Measurements from ENCODE around the gene GPR55. TPM values are rescaled to one million over a fixed set of nuclear protein-coding genes. Genes with fewer than 3 reads are reported as not detected.

The GPR55 gene
- total RNA-seq, 1 experiment from 2014 or later, result not detected

DNA sequence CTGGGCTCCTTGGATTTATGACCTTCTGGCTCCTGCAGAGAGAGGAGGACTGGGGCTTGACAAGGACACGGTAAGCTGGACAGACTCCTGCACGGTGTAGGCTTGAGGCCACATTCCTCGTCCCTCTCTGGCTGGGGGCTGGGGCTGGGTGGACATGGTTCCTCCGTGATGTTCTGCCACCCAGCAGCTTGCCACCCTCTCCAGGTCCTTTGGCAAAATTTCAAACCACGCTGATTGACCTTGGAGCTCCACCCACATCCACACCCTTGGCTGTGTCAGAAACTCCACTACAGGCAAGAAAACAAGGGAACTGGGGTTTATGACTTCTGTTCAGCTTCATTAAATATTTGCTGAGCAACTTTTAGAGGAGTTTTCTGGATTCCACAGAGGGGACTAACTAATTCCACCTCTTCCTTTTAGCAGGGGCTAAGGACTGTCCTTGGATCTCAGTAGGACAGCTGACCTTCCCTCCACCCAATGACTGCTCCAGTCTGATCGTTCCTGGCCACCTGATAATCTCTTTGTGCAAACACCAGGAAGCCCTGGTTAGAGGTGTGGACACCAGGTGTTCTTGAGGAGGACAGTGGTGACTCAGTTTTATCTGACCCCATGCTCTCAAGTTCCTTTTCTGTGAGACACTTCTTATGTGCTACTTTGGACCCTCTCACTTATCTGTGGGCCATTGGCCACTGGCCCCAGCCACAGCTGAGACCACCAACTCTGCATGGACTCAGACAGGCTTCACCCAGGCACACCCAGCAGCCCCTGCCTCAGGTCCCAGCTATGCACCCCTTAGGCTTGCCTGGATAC is 29.3 kb downstream of the GPR55 start:
- Mint-ChIP-seq H3K4me1 (ENCODE audit: insufficient read depth, unreplicated experiment) (no peaks in the 10 kb centered on the region), H3K27ac (ENCODE audit: low read depth, unreplicated experiment) (no peak overlapping the region), H3K4me3 (ENCODE audit: unreplicated experiment) (no peak overlapping the region), H3K9me3 (ENCODE audit: unreplicated experiment) (no peaks in the 10 kb centered on the region), H3K36me3 (ENCODE audit: insufficient read depth, unreplicated experiment) (no peaks in the 10 kb centered on the region), H3K27me3 (ENCODE audit: insufficient read depth, unreplicated experiment) (peaks cover 19% of the 10 kb centered on the region)
- no peak for DNase-seq (ENCODE audit: unreplicated experiment)
- CTCF ChIA-PET, result interaction anchor here (0.5 to 2.4 kb wide), 3 partner anchors 40 to 108 kb away, joined by 5 to 10 read pairs (median 7); no protein-coding TSS in a partner anchor
- no TSS peak for BruUV-seq (replicated peaks)
- POLR2A ChIA-PET, result interaction anchor here (0.6 to 1.6 kb wide), 3 partner anchors 23 to 92 kb away, joined by 3 to 5 read pairs (median 3); no protein-coding TSS in a partner anchor
- intact Hi-C loops (cut with micrococcal nuclease), result no loop called here
- TF ChIP-seq, protein P1, sequence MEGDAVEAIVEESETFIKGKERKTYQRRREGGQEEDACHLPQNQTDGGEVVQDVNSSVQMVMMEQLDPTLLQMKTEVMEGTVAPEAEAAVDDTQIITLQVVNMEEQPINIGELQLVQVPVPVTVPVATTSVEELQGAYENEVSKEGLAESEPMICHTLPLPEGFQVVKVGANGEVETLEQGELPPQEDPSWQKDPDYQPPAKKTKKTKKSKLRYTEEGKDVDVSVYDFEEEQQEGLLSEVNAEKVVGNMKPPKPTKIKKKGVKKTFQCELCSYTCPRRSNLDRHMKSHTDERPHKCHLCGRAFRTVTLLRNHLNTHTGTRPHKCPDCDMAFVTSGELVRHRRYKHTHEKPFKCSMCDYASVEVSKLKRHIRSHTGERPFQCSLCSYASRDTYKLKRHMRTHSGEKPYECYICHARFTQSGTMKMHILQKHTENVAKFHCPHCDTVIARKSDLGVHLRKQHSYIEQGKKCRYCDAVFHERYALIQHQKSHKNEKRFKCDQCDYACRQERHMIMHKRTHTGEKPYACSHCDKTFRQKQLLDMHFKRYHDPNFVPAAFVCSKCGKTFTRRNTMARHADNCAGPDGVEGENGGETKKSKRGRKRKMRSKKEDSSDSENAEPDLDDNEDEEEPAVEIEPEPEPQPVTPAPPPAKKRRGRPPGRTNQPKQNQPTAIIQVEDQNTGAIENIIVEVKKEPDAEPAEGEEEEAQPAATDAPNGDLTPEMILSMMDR (IDR thresholded peaks at IDR 0.05; ENCODE audit: unreplicated experiment), result no peak

DNA sequence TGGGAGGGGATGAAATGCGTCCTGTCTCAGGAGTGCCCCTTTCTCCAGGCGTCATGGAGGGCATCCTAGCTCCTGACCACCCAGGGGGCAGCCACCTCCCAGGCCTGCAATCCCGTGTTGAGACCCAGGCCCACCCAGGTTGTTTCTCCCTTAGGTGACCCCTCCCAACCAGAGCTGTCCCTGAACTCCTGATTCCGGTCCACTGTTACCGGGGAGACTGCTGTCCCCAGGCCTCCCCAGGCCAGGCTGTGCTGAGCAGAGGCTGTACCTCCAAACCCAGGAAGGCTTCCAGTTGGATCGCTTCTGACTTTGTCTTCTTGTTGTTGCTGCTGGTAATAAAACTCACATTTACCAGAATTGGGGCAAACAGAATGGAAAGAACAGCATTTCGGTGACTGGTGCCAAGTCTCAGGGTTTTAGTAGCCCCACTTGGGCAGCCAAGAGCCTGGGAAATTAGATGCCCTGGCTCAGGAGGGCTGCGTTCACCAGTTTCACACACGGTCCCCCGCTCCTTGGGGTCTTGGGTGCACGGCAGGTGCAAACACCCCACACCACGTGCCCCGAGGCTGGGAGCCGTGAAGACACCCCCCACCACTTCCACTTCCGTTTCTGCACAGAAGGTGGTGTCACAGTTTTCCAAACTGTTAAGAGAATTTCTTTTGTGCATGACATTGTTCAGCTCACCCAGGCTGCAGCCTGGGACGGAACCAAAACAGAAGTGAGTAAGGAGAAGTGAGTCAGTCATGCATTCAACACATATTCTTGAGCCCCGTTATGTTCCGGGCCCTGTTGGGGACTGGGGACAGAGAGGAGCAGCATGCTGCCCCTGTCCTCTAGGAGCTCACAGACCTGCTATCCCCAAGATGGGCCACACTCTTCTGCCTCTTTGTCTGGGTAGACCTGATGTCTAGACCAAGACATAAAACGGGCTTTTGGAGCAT is 30.9 kb downstream of the GPR55 start:
- intact Hi-C loops (cut with micrococcal nuclease), result no loop called here
- POLR2A ChIA-PET, result interaction anchor here (0.6 kb wide), 1 partner anchor 93 kb away, joined by 3 read pairs; no protein-coding TSS in a partner anchor
- no peak for DNase-seq (ENCODE audit: unreplicated experiment)
- Mint-ChIP-seq H3K9me3 (ENCODE audit: unreplicated experiment) (no peaks in the 10 kb centered on the region), H3K36me3 (ENCODE audit: insufficient read depth, unreplicated experiment) (no peaks in the 10 kb centered on the region), H3K27me3 (ENCODE audit: insufficient read depth, unreplicated experiment) (peaks cover 3% of the 10 kb centered on the region), H3K4me3 (ENCODE audit: unreplicated experiment) (no peak overlapping the region), H3K4me1 (ENCODE audit: insufficient read depth, unreplicated experiment) (no peaks in the 10 kb centered on the region), H3K27ac (ENCODE audit: low read depth, unreplicated experiment) (no peak overlapping the region)
- TF ChIP-seq, protein P1 (IDR thresholded peaks at IDR 0.05; ENCODE audit: unreplicated experiment), result no peak
- BruUV-seq (replicated peaks), result no TSS peak
- CTCF ChIA-PET, result interaction anchor here (0.5 kb wide), 2 partner anchors 135 to 240 kb away, joined by 3 to 4 read pairs; no protein-coding TSS in a partner anchor

DNA sequence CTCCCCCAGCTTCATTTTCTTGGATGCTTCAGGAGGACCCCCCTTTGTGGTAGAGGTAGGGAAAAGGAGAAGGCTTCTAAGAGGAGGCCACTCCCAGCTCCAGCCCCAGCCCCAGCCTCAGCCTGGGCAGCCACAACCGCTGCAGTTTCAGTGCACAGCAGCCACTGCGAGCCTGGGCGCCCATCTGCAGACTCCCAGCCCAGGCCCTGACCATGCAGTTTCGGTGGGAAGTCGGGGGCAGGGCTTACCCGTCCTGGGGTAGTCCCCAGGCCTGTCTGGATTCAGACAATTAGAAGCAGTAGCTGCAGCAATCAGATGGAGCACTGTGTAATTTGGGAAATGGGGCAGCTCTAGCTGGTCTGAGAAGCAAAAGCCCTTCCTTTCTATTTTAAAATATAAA is 31.7 kb downstream of the GPR55 start:
- Mint-ChIP-seq H3K27ac (ENCODE audit: low read depth, unreplicated experiment) (no peak overlapping the region), H3K9me3 (ENCODE audit: unreplicated experiment) (no peaks in the 10 kb centered on the region), H3K27me3 (ENCODE audit: insufficient read depth, unreplicated experiment) (no peaks in the 10 kb centered on the region), H3K36me3 (ENCODE audit: insufficient read depth, unreplicated experiment) (no peaks in the 10 kb centered on the region), H3K4me1 (ENCODE audit: insufficient read depth, unreplicated experiment) (no peaks in the 10 kb centered on the region), H3K4me3 (ENCODE audit: unreplicated experiment) (no peak overlapping the region)
- ChIA-PET POLR2A (no interaction called here), CTCF (interaction anchor here (0.5 to 1.4 kb wide), 2 partner anchors 8 to 239 kb away, joined by 3 to 8 read pairs; no protein-coding TSS in a partner anchor)
- TF ChIP-seq, protein P1 (IDR thresholded peaks at IDR 0.05; ENCODE audit: unreplicated experiment), result no peak
- BruUV-seq (replicated peaks), result no TSS peak
- DNase-seq (ENCODE audit: unreplicated experiment), result no peak
- intact Hi-C loops (cut with micrococcal nuclease), result no loop called here

DNA sequence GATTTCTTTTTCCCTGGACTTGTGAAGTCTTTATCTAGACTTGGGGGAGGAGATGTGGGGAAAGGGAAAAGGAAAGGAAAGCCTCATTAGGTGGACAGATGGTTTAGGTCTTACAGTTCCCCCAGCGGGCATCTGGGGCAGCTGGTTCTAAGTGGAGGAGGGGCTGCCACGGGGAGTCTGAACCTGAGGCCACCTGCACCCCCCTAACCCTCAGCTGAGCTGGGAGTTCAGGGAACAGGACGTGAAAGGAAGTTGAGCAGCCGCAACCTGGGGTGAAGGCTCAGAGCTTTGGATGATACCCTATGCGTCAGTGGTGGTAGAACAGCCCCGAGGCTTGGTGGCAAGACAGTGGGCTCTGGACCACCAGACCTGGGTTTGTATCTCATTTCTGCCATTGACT is 33.5 kb downstream of the GPR55 start:
- POLR2A ChIA-PET, result no interaction called here
- DNase-seq (ENCODE audit: unreplicated experiment), result no peak
- CTCF ChIA-PET, result interaction anchor here (0.8 kb wide), 1 partner anchor 11 kb away, joined by 4 read pairs; no protein-coding TSS in a partner anchor
- Mint-ChIP-seq H3K4me1 (ENCODE audit: insufficient read depth, unreplicated experiment) (no peaks in the 10 kb centered on the region), H3K4me3 (ENCODE audit: unreplicated experiment) (no peak overlapping the region), H3K27me3 (ENCODE audit: insufficient read depth, unreplicated experiment) (no peaks in the 10 kb centered on the region), H3K36me3 (ENCODE audit: insufficient read depth, unreplicated experiment) (no peaks in the 10 kb centered on the region), H3K9me3 (ENCODE audit: unreplicated experiment) (no peaks in the 10 kb centered on the region), H3K27ac (ENCODE audit: low read depth, unreplicated experiment) (no peak overlapping the region)
- TF ChIP-seq, protein P1 (IDR thresholded peaks at IDR 0.05; ENCODE audit: unreplicated experiment), result no peak
- intact Hi-C loops (cut with micrococcal nuclease), result no loop called here
- no TSS peak for BruUV-seq (replicated peaks)

Measured in MCF 10A (cell line).